Measurements from ENCODE around the gene MRPL33. TPM values are rescaled to one million over a fixed set of nuclear protein-coding genes. Genes with fewer than 3 reads are reported as not detected.

Gene MRPL33
- total RNA-seq, 4 donors from 2014 or later: 109 to 130 (median 116) TPM

- no peak for TF ChIP-seq CTCF (IDR thresholded peaks at IDR 0.05)
- ATAC-seq (ENCODE audit: low FRiP score): no peak
- DNase-seq (ENCODE audit: low spot score): no peak
Measured at GRCh38 chr2:27796791-27797765, 25.6 kb downstream of the MRPL33 start.

- DNase-seq (ENCODE audit: low spot score): no peak
- TF ChIP-seq CTCF (IDR thresholded peaks at IDR 0.05): no peak
- ATAC-seq (ENCODE audit: low FRiP score): no peak
Measured at GRCh38 chr2:27797841-27798240, 26.3 kb downstream of the MRPL33 start.

GRCh38 chr2:27798486-27798885 lies 27.0 kb downstream of the MRPL33 start:
- DNase-seq (ENCODE audit: low spot score) (no peak), ATAC-seq (ENCODE audit: low FRiP score) (no peak)
- no peak for TF ChIP-seq CTCF (IDR thresholded peaks at IDR 0.05)

GRCh38 chr2:27798948-27799645 lies 27.6 kb downstream of the MRPL33 start:
- DNase-seq (ENCODE audit: low spot score): no peak

GRCh38 chr2:27799646-27800010 lies 28.1 kb downstream of the MRPL33 start:
- no peak for TF ChIP-seq CTCF (IDR thresholded peaks at IDR 0.05)
- ATAC-seq (ENCODE audit: low FRiP score) (no peak), DNase-seq (ENCODE audit: low spot score) (no peak)

More at GRCh38 chr2:27798948-27799645, 27.6 kb downstream of the MRPL33 start:
- ATAC-seq (ENCODE audit: low FRiP score): peak; percentile 94
- TF ChIP-seq CTCF (IDR thresholded peaks at IDR 0.05): no peak

GRCh38 chr2:27800856-27801255 lies 29.3 kb downstream of the MRPL33 start:
- no peak for TF ChIP-seq CTCF (IDR thresholded peaks at IDR 0.05)
- DNase-seq (ENCODE audit: low spot score): no peak
- no peak for ATAC-seq (ENCODE audit: low FRiP score)

Measured in omental fat pad (tissue), 4 donors.